H9 (cell line): ENCODE measurements around the gene ITIH4. TPM values are rescaled to one million over a fixed set of nuclear protein-coding genes. Genes with fewer than 3 reads are reported as not detected.

Experiments used
- DNase-seq: peaks from one replicate; pipeline ENCODE4 v3.0.0-alpha.2; 2017
- H2AFZ ChIP-seq: one replicate; pipeline ENCODE4 v1.6.1; 2013; ENCODE audit warnings: mild to moderate bottlenecking, low read length, control low read depth, moderate library complexity
- H2AK5ac ChIP-seq: 2 replicates; pipeline ENCODE4 v1.6.1; 2013; ENCODE audit warnings: low read length, control low read depth, mixed read lengths; ENCODE audit not compliant: insufficient read length
- H2BK120ac ChIP-seq: one replicate; pipeline ENCODE4 v1.6.1; 2013; ENCODE audit warnings: low read depth, mild to moderate bottlenecking, low read length, control low read depth, inconsistent platforms; ENCODE audit not compliant: poor library complexity, severe bottlenecking
- H2BK12ac ChIP-seq: 2 replicates; pipeline ENCODE4 v1.6.1; 2013; ENCODE audit warnings: low read length, control low read depth, mixed read lengths, low read depth; ENCODE audit not compliant: insufficient read length
- H2BK15ac ChIP-seq: 2 replicates; pipeline ENCODE4 v1.6.1; 2013; ENCODE audit warnings: low read depth, low read length, control low read depth
- H2BK20ac ChIP-seq: one replicate; pipeline ENCODE4 v1.6.1; 2013; ENCODE audit warnings: low read depth, mild to moderate bottlenecking, low read length, control low read depth, inconsistent platforms; ENCODE audit not compliant: poor library complexity, severe bottlenecking
- H2BK5ac ChIP-seq: 2 replicates; pipeline ENCODE4 v1.6.1; 2013; ENCODE audit warnings: low read length, control low read depth, mixed read lengths; ENCODE audit not compliant: insufficient read length
- H3K14ac ChIP-seq: 2 replicates; pipeline ENCODE4 v1.6.1; 2013; ENCODE audit warnings: low read length, control low read depth; ENCODE audit not compliant: insufficient read depth
- H3K18ac ChIP-seq: 2 replicates; pipeline ENCODE4 v1.6.1; 2013; ENCODE audit warnings: low read depth, mild to moderate bottlenecking, mixed read lengths, low read length, control low read depth; ENCODE audit not compliant: insufficient read length
- H3K23ac ChIP-seq: 2 replicates; pipeline ENCODE4 v1.6.1; 2013; ENCODE audit warnings: low read length, control low read depth, mixed read lengths, low read depth; ENCODE audit not compliant: insufficient read length
- H3K23me2 ChIP-seq: 2 replicates; pipeline ENCODE4 v1.6.1; 2013; ENCODE audit warnings: low read depth, mild to moderate bottlenecking, mixed read lengths, low read length, control low read depth; ENCODE audit not compliant: insufficient read length, poor library complexity, severe bottlenecking
- H3K27ac ChIP-seq: 2 replicates; pipeline ENCODE4 v1.5.1; 2013; ENCODE audit warnings: low read length, control low read depth, mixed read lengths, low read depth; ENCODE audit not compliant: insufficient read length
- H3K27me3 ChIP-seq: 2 replicates; pipeline ENCODE4 v1.6.1; 2013; ENCODE audit warnings: low read length, control low read depth, inconsistent platforms; ENCODE audit not compliant: insufficient read depth
- H3K4ac ChIP-seq: 2 replicates; pipeline ENCODE4 v1.6.1; 2013; ENCODE audit warnings: low read depth, mild to moderate bottlenecking, control low read depth, inconsistent platforms, low read length, moderate library complexity
- H3K4me1 ChIP-seq: 2 replicates; pipeline ENCODE4 v1.6.1; 2013; ENCODE audit warnings: low read length, control low read depth, inconsistent platforms; ENCODE audit not compliant: insufficient read depth
- H3K4me2 ChIP-seq: 2 replicates; pipeline ENCODE4 v1.6.1; 2013; ENCODE audit warnings: low read length, control low read depth, mixed read lengths; ENCODE audit not compliant: insufficient read length, insufficient read depth
- H3K56ac ChIP-seq: 2 replicates; pipeline ENCODE4 v1.6.1; 2013; ENCODE audit warnings: low read depth, mild to moderate bottlenecking, mixed read lengths, low read length, control low read depth; ENCODE audit not compliant: insufficient read length
- H3K79me1 ChIP-seq: 2 replicates; pipeline ENCODE4 v1.6.1; 2013; ENCODE audit warnings: low read depth, mild to moderate bottlenecking, moderate library complexity, low read length, control low read depth, inconsistent platforms; ENCODE audit not compliant: insufficient read depth, poor library complexity, severe bottlenecking
- H3K79me2 ChIP-seq: 2 replicates; pipeline ENCODE4 v1.6.1; 2013; ENCODE audit warnings: low read length, control low read depth, inconsistent platforms; ENCODE audit not compliant: insufficient read depth
- H3K9ac ChIP-seq: 2 replicates; pipeline ENCODE4 v1.6.1; 2013; ENCODE audit warnings: low read length, control low read depth, mixed read lengths; ENCODE audit not compliant: insufficient read length; ENCODE audit errors: extremely low read depth
- H3K9me3 ChIP-seq: one replicate; pipeline ENCODE4 v1.6.1; 2013; ENCODE audit warnings: low read depth, low read length, inconsistent platforms; ENCODE audit not compliant: control insufficient read depth
- H3T11ph ChIP-seq: one replicate; pipeline ENCODE4 v1.6.1; 2013; ENCODE audit warnings: mild to moderate bottlenecking, low read length, control low read depth, inconsistent platforms
- H4K20me1 ChIP-seq: one replicate; pipeline ENCODE4 v1.6.1; 2013; ENCODE audit not compliant: control insufficient read depth, insufficient read length, insufficient read depth
- H4K5ac ChIP-seq: 2 replicates; pipeline ENCODE4 v1.6.1; 2013; ENCODE audit warnings: low read depth, mild to moderate bottlenecking, mixed read lengths, low read length, control low read depth; ENCODE audit not compliant: insufficient read length
- H4K8ac ChIP-seq: replicated peaks from 2 replicates; pipeline ENCODE4 v1.6.1; 2013; ENCODE audit warnings: low read length, control low read depth, mixed read lengths, low read depth; ENCODE audit not compliant: insufficient read length
- H4K91ac ChIP-seq: 2 replicates; pipeline ENCODE4 v1.6.1; 2013; ENCODE audit warnings: low read depth, mild to moderate bottlenecking, moderate library complexity, mixed read lengths, low read length, control low read depth; ENCODE audit not compliant: insufficient read length
- H3K27ac Mint-ChIP-seq, 3 experiments: 2 replicates in 2 of 3; 3 replicates in 1 of 3; pipeline ENCODE4 v1.8.0; 2020 to 2021; ENCODE audit warnings: mixed read lengths in 3 of 3, mild to moderate bottlenecking in 1 of 3, moderate library complexity in 1 of 3
- H3K27me3 Mint-ChIP-seq: 2 replicates; pipeline ENCODE4 v1.8.0; 2021; ENCODE audit warnings: low read depth, mild to moderate bottlenecking, moderate library complexity, mixed read lengths
- H3K36me3 Mint-ChIP-seq, 3 experiments: 2 replicates in 2 of 3; 3 replicates in 1 of 3; pipeline ENCODE4 v1.8.0; 2020 to 2021; ENCODE audit warnings: low read depth in 3 of 3, mixed read lengths in 3 of 3; ENCODE audit not compliant: insufficient read depth in 1 of 3
- H3K4me1 Mint-ChIP-seq, 2 experiments: 2 replicates each; pipeline ENCODE4 v1.8.0; 2020; ENCODE audit warnings: mixed read lengths in 2 of 2
- H3K4me3 Mint-ChIP-seq, 2 experiments: 2 replicates in 1 of 2; 3 replicates in 1 of 2; pipeline ENCODE4 v1.8.0; 2020 to 2021; ENCODE audit warnings: mild to moderate bottlenecking in 2 of 2, mixed read lengths in 2 of 2, moderate library complexity in 1 of 2
- H3K9me3 Mint-ChIP-seq, 2 experiments: 2 replicates in 1 of 2; 3 replicates in 1 of 2; pipeline ENCODE4 v1.8.0; 2020; ENCODE audit warnings: mild to moderate bottlenecking in 2 of 2, mixed read lengths in 2 of 2, moderate library complexity in 1 of 2
- WGBS: extraction: QIAGEN DNeasy Blood & Tissue Kit; methylation state at CpG from one replicate; pipeline ENCODE4 v1.1.7; 2013; ENCODE audit warnings: missing lambda C conversion rate, low lambda C conversion rate, mixed read lengths; ENCODE audit not compliant: insufficient read length; ENCODE audit errors: extremely low coverage; 5-methylcytosine and 5-hydroxymethylcytosine counted together
- total RNA-seq: library from RNA; stranded (reverse); gene quantifications from 2 replicates; pipeline ENCODE4 v1.2.1, GENCODE V29; 2021
- TF ChIP-seq, protein P1 (sequence below): fragments of 200-600 bp; sonication (generic); conservative IDR thresholded peaks from 3 replicates; pipeline ENCODE4 v1.8.0; 2021; ENCODE audit warnings: antibody characterized with exemption, mild to moderate bottlenecking

Gene ITIH4
- total RNA-seq, 1 experiment from 2014 or later, result 3.0 TPM

DNA sequence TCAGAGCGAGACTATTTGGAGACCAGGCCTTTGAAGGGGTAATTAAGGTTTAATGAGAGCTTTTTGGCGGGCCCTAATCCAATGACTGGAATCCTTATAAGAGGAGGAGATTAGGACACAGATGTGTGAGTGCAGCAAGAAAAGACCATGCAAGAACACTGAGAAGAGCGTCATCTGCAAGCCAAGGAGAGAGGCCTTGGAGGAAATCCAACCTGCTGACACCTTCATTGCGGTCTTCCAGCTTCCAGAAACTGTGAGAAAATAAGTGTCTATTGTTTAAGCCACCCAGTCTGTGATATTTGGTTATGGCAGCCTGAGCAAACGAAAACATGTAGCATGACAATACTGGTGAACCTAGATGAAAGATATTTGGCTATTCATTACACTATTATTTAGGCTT, 27.4 kb upstream of the ITIH4 start:
- no CpG with 5 or more reads among the region's 5 CpGs for WGBS
- H4K8ac ChIP-seq, result no peak overlapping the region
- no peak overlapping the region for H3K56ac ChIP-seq
- no peak for DNase-seq
- H3K36me3 Mint-ChIP-seq, result peaks cover 0 to 2% (median 2%) of the 10 kb centered on the region in 3 experiments; a peak in 3 of 7 replicates
- no peak overlapping the region for H2BK5ac ChIP-seq
- no peak overlapping the region for H3K27ac Mint-ChIP-seq
- H3K9me3 ChIP-seq, result no peaks in the 10 kb centered on the region
- H2AK5ac ChIP-seq, result no peak overlapping the region
- no peak overlapping the region for H3K27ac ChIP-seq
- H2AFZ ChIP-seq, result no peak overlapping the region
- H3K9ac ChIP-seq, result no peak overlapping the region
- H3K4me3 Mint-ChIP-seq, result no peak overlapping the region
- no peaks in the 10 kb centered on the region for H3K9me3 Mint-ChIP-seq
- TF ChIP-seq, protein P1, sequence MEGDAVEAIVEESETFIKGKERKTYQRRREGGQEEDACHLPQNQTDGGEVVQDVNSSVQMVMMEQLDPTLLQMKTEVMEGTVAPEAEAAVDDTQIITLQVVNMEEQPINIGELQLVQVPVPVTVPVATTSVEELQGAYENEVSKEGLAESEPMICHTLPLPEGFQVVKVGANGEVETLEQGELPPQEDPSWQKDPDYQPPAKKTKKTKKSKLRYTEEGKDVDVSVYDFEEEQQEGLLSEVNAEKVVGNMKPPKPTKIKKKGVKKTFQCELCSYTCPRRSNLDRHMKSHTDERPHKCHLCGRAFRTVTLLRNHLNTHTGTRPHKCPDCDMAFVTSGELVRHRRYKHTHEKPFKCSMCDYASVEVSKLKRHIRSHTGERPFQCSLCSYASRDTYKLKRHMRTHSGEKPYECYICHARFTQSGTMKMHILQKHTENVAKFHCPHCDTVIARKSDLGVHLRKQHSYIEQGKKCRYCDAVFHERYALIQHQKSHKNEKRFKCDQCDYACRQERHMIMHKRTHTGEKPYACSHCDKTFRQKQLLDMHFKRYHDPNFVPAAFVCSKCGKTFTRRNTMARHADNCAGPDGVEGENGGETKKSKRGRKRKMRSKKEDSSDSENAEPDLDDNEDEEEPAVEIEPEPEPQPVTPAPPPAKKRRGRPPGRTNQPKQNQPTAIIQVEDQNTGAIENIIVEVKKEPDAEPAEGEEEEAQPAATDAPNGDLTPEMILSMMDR, result no peak
- no peak overlapping the region for H3K18ac ChIP-seq
- no peak overlapping the region for H2BK15ac ChIP-seq
- no peak overlapping the region for H3K14ac ChIP-seq
- no peaks in the 10 kb centered on the region for H3K79me1 ChIP-seq
- H3K27me3 Mint-ChIP-seq, result no peaks in the 10 kb centered on the region
- H3K4me2 ChIP-seq, result no peak overlapping the region
- no peak overlapping the region for H4K91ac ChIP-seq
- no peak overlapping the region for H2BK12ac ChIP-seq
- no peak overlapping the region for H3K4ac ChIP-seq
- H2BK120ac ChIP-seq, result no peak overlapping the region
- H4K20me1 ChIP-seq, result no peaks in the 10 kb centered on the region
- no peak overlapping the region for H2BK20ac ChIP-seq
- no peak overlapping the region for H4K5ac ChIP-seq
- no peaks in the 10 kb centered on the region for H3K79me2 ChIP-seq
- H3K4me1 ChIP-seq, result no peaks in the 10 kb centered on the region
- no peaks in the 10 kb centered on the region for H3K23me2 ChIP-seq
- no peak overlapping the region for H3K23ac ChIP-seq
- H3T11ph ChIP-seq, result no peak overlapping the region
- no peaks in the 10 kb centered on the region for H3K4me1 Mint-ChIP-seq
- H3K27me3 ChIP-seq, result no peaks in the 10 kb centered on the region
